K562 (cell line): ENCODE data around the gene KRT38. TPM values are rescaled to one million over a fixed set of nuclear protein-coding genes. Genes with fewer than 3 reads are reported as not detected.
"Not testable (repeated sequence)": the region's sequence is repeated elsewhere in the genome, so short reads cannot be mapped to it uniquely, and the experiment has no call there.

Experiments used
- ATAC-seq: fragments of 200-7000 bp; cut with Tn5 transposase; 3 replicates; pipeline ENCODE4 v1.9.1; 2020; ENCODE audit warnings: moderate library complexity
- BruUV-seq: library from RNA; stranded (reverse); fragments of 400-500 nt; replicated peaks from 2 replicates; lab custom pipeline; 2021; lab: Mats Ljungman, UMichigan
- CTCF ChIA-PET: fragments of 300-600 bp; formaldehyde crosslinking; extraction: SDS; loops from one replicate; lab custom pipeline; 2021; ENCODE audit warnings: low intra/inter-chr PET ratio; lab: Yijun Ruan, JAX
- POLR2A ChIA-PET: fragments of 300-600, 350-650 bp; sonication (Branson Sonifier 250); formaldehyde crosslinking; extraction: SDS; loops from one replicate; lab custom pipeline; 2021; ENCODE audit warnings: antibody characterized with exemption, inconsistent platforms; lab: Yijun Ruan, JAX
- DNase-seq, 4 experiments: peaks; one replicate each; pipeline versions ENCODE4 v3.0.0 to v3.0.0-alpha.2; 2011 to 2018; ENCODE audit warnings: low spot score in 3 of 4, mixed read lengths in 3 of 4; ENCODE audit errors: extremely low read depth in 1 of 4
- FAIRE-seq: peaks from 2 replicates; lab custom pipeline; 2011; peaks lifted over from hg19 to GRCh38; lab: Jason Lieb, UNC
- H2AFZ ChIP-seq: 2 replicates; pipeline ENCODE4 v1.6.0; 2011; ENCODE audit warnings: low read depth, low read length, control low read depth, inconsistent platforms
- H3K27ac ChIP-seq: fragments of 200-600 bp; 3 replicates; pipeline ENCODE4 v1.8.0; 2011; ENCODE audit warnings: low read depth, mild to moderate bottlenecking, control low read depth, inconsistent platforms, low read length, moderate library complexity, mixed read lengths; ENCODE audit errors: extremely low read depth
- H3K27me3 ChIP-seq, 2 experiments: fragments of 300-600 bp in 1 of 2; 2 replicates in 1 of 2; 3 replicates in 1 of 2; pipeline versions ENCODE4 v1.6.0 to v1.8.0; 2011; ENCODE audit warnings: inconsistent platforms in 2 of 2, low read length in 2 of 2, mild to moderate bottlenecking in 1 of 2, mixed read lengths in 1 of 2, moderate library complexity in 1 of 2; ENCODE audit not compliant: control insufficient read depth in 2 of 2, insufficient read depth in 2 of 2
- H3K36me3 ChIP-seq: fragments of 300-600 bp; 3 replicates; pipeline ENCODE4 v1.8.0; 2011; ENCODE audit warnings: mild to moderate bottlenecking, low read length, inconsistent platforms; ENCODE audit not compliant: control insufficient read depth, insufficient read depth
- H3K4me1 ChIP-seq, 2 experiments: fragments of 200-600 bp in 1 of 2; replicated peaks in 1 of 2; 2 replicates in 1 of 2; 3 replicates in 1 of 2; pipeline versions ENCODE4 v1.5.1 to v1.8.0; 2011; ENCODE audit warnings: inconsistent platforms in 2 of 2, low read length in 2 of 2, mild to moderate bottlenecking in 1 of 2, mixed read lengths in 1 of 2, moderate library complexity in 1 of 2; ENCODE audit not compliant: control insufficient read depth in 2 of 2, insufficient read depth in 2 of 2
- H3K4me2 ChIP-seq: 2 replicates; pipeline ENCODE4 v1.6.1; 2011; ENCODE audit warnings: low read length, control low read depth, inconsistent platforms, mixed read lengths; ENCODE audit not compliant: insufficient read depth
- H3K4me3 ChIP-seq: fragments of 200-600 bp; sonication (generic), shearing (Covaris generic); 2 replicates; pipeline ENCODE4 v1.5.1; 2016; ENCODE audit warnings: control low read depth, inconsistent platforms
- H3K79me2 ChIP-seq: fragments of 200-600 bp; 3 replicates; pipeline ENCODE4 v1.8.0; 2011; ENCODE audit warnings: low read length, inconsistent platforms; ENCODE audit not compliant: control insufficient read depth, insufficient read depth
- H3K9ac ChIP-seq, 2 experiments: 2 replicates each; pipeline versions ENCODE4 v1.6.0 to v1.6.1; 2011; ENCODE audit warnings: low read depth in 2 of 2, low read length in 2 of 2, control low read depth in 1 of 2, inconsistent platforms in 1 of 2, mild to moderate bottlenecking in 1 of 2, mixed read lengths in 1 of 2; ENCODE audit not compliant: insufficient read depth in 1 of 2
- H3K9me1 ChIP-seq: one replicate; pipeline ENCODE4 v1.6.0; 2011; ENCODE audit warnings: inconsistent platforms, mild to moderate bottlenecking, low read length, moderate library complexity; ENCODE audit not compliant: control insufficient read depth, insufficient read depth
- H3K9me3 ChIP-seq: replicated peaks from 2 replicates; pipeline ENCODE4 v1.5.1; 2011; ENCODE audit warnings: low read depth, low read length, inconsistent platforms; ENCODE audit not compliant: control insufficient read depth, insufficient read depth
- H4K20me1 ChIP-seq: replicated peaks from 2 replicates; pipeline ENCODE4 v1.6.1; 2011; ENCODE audit warnings: low read length, inconsistent platforms, mixed read lengths; ENCODE audit not compliant: control insufficient read depth, insufficient read depth
- FOXK2 ChIP-seq, 2 experiments: fragments of 450-650 bp; IDR thresholded peaks in 1 of 2; conservative IDR thresholded peaks in 1 of 2; 2 replicates each; pipeline ENCODE4 v1.6.1; 2016; ENCODE audit warnings: low read depth in 2 of 2, mild to moderate bottlenecking in 1 of 2
- POLR2B ChIP-seq: fragments of 450-650 bp; IDR thresholded peaks from 2 replicates; pipeline ENCODE4 v1.6.1; 2018; ENCODE audit warnings: low read depth; ENCODE audit not compliant: partially characterized antibody
- XRCC3 ChIP-seq: fragments of 450-650 bp; IDR thresholded peaks from 2 replicates; pipeline ENCODE4 v1.6.1; 2017; ENCODE audit warnings: mild to moderate bottlenecking, moderate library complexity
- WGBS: fragments of 100-300 bp; shearing (Covaris generic); methylation state at CpG from one replicate; pipeline ENCODE4 v1.1.6; 2016; ENCODE audit warnings: low coverage, mixed read lengths; ENCODE audit not compliant: insufficient coverage; ENCODE audit errors: missing lambda C conversion rate; 5-methylcytosine and 5-hydroxymethylcytosine counted together
- in situ Hi-C: fragments of 300-500 bp; cut with MboI; formaldehyde crosslinking; loops from 4 replicates; pipeline ENCODE4 v1.15.0; 2018; ENCODE audit warnings: inconsistent platforms, mixed read lengths
- intact Hi-C: fragments of 100-400 bp; cut with micrococcal nuclease; formaldehyde crosslinking; loops from 2 replicates; pipeline ENCODE4 v1.14.2; 2022
- polyA plus RNA-seq, 8 experiments: library from polyadenylated mRNA; depleted of rRNA in 4 of 8; stranded (reverse) in 5 of 8; unstranded in 3 of 8; fragments of >200 nt; fragmentation: Nextera tagmentation in 2 of 8; fragmentation: Illumina TruSeq in 1 of 8; extraction: Ambion mirVana in 2 of 8; extraction: Trizol in 1 of 8; gene quantifications; 2 replicates each; pipeline versions ENCODE4 v1.2.1 to v1.2.3, GENCODE V29; 2011 to 2014; ENCODE audit warnings: inconsistent platforms in 1 of 8, missing spikeins in 1 of 8
- total RNA-seq, 7 experiments: library from RNA; depleted of rRNA in 6 of 7; stranded (reverse); fragments of >200 nt in 6 of 7; fragmentation: Illumina TruSeq in 2 of 7; extraction: Trizol in 2 of 7; gene quantifications; 2 replicates each; pipeline versions ENCODE4 v1.2.1 to v1.2.3, GENCODE V29; 2011 to 2021; ENCODE audit warnings: low replicate concordance in 1 of 7

Gene KRT38
- total and polyA plus RNA-seq, 9 of the 15 experiments (the other 6 are each of a cell fraction or from before 2014, with no cell fraction given), result not detected

DNA sequence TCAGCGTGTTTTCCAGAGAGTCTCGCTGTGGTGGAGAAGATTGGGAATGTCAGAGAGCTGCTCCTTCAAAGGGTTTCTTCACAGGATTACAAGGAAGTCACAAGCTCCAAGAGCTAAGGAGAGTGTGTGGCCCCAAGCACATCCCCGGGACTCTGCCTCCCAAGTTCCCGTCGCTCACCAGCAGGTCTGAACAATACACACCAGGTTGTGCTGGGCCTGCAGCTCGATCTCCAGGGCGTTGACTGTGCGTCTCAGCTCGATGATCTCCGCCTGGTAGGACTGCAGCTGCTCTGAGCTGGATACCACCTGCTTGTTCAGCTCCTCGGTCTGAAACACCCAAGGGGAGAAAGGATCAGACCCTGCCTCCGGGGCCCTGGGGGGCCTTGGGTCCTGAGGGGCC lies 45.7 kb downstream of the KRT38 start:
- CTCF ChIA-PET, BruUV-seq, H3K9ac ChIP-seq, H2AFZ ChIP-seq, FAIRE-seq, H4K20me1 ChIP-seq, H3K9me3 ChIP-seq, H3K4me1 ChIP-seq, H3K9me1 ChIP-seq, H3K79me2 ChIP-seq, DNase-seq, H3K4me2 ChIP-seq, H3K27ac ChIP-seq, POLR2A ChIA-PET, H3K4me3 ChIP-seq, in situ Hi-C loops, intact Hi-C loops, ATAC-seq, H3K36me3 ChIP-seq: not testable (repeated sequence)
- peaks cover 4 to 37% of the 10 kb centered on the region in 2 experiments for H3K27me3 ChIP-seq
- WGBS, result 0% methylated on average over 3 of the region's 12 CpGs

GRCh38 chr17:41394254-41394996 lies 46.4 kb downstream of the KRT38 start:
- H4K20me1 ChIP-seq, result no peaks in the 10 kb centered on the region
- no peaks in the 10 kb centered on the region for H3K79me2 ChIP-seq
- in situ Hi-C loops (no loop called here), intact Hi-C loops (no loop called here)
- CTCF ChIA-PET, result no interaction called here
- H3K4me3 ChIP-seq, result no peak overlapping the region
- H3K4me2 ChIP-seq, result no peak overlapping the region
- DNase-seq (no peak), ATAC-seq (no peak), FAIRE-seq (no peak)
- no peaks in the 10 kb centered on the region for H3K36me3 ChIP-seq
- H3K9me3 ChIP-seq, result no peaks in the 10 kb centered on the region
- H2AFZ ChIP-seq, result no peak overlapping the region
- POLR2A ChIA-PET, result no interaction called here
- peaks cover 4 to 32% of the 10 kb centered on the region in 2 experiments for H3K27me3 ChIP-seq
- no peak overlapping the region for H3K27ac ChIP-seq
- WGBS, result 2% methylated on average over 9 of the region's 10 CpGs
- H3K4me1 ChIP-seq, result no peaks in the 10 kb centered on the region
- BruUV-seq, result no TSS peak
- no peak overlapping the region for H3K9ac ChIP-seq
- no peaks in the 10 kb centered on the region for H3K9me1 ChIP-seq
- no peak for TF ChIP-seq FOXK2 (conservative IDR thresholded peaks at IDR 0.05 in 1 of 2, IDR thresholded peaks at IDR 0.05 in 1 of 2; ENCODE audit: low read depth in 2 of 2)
- TF ChIP-seq XRCC3, result no peak
- TF ChIP-seq POLR2B, result no peak
- TF ChIP-seq, all 486 proteins: peak for 0
